BLaER1 treated with 17β-estradiol and CSF1 and Interleukin-3, amounts not matched to agents 10 nM and 100 nM (cell line): ENCODE measurements around the gene CD200R1L.

Experiments used
- H3K27ac ChIP-seq, 11 experiments: shearing (Covaris generic); formaldehyde crosslinking; 2 replicates each; pipeline ENCODE4 v1.8.1; 2022
- H3K27me3 ChIP-seq, 11 experiments: shearing (Covaris generic); formaldehyde crosslinking; 2 replicates each; pipeline ENCODE4 v1.8.1; 2022
- H3K36me3 ChIP-seq, 11 experiments: shearing (Covaris generic); formaldehyde crosslinking; 2 replicates each; pipeline ENCODE4 v1.8.1; 2022
- H3K4me1 ChIP-seq, 10 experiments: shearing (Covaris generic); formaldehyde crosslinking; 2 replicates each; pipeline ENCODE4 v1.8.1; 2022
- H3K4me2 ChIP-seq, 11 experiments: shearing (Covaris generic); formaldehyde crosslinking; 2 replicates each; pipeline ENCODE4 v1.8.1; 2022
- H3K4me3 ChIP-seq, 10 experiments: shearing (Covaris generic); formaldehyde crosslinking; 2 replicates each; pipeline ENCODE4 v1.8.1; 2022
- H3K9ac ChIP-seq, 11 experiments: shearing (Covaris generic); formaldehyde crosslinking; 2 replicates each; pipeline ENCODE4 v1.8.1; 2022
- H3K9me3 ChIP-seq, 11 experiments: shearing (Covaris generic); formaldehyde crosslinking; replicated peaks in 1 of 11; 2 replicates each; pipeline ENCODE4 v1.8.1; 2022
- H4K20me1 ChIP-seq, 11 experiments: shearing (Covaris generic); formaldehyde crosslinking; 2 replicates each; pipeline ENCODE4 v1.8.1; 2022
- Cebpa-rat ChIP-seq, 11 experiments: shearing (Covaris generic); IDR thresholded peaks; 2 replicates each; pipeline ENCODE4 v1.8.1; 2022

The CD200R1L gene

GRCh38 chr3:112778353-112778948 lies 68.2 kb downstream of the CD200R1L start:
- Histone ChIP-seq H3K4me1 (peaks cover 0 to 86% (median 6%) of the 10 kb centered on the region in 10 experiments; a peak in 10 of 20 replicates), H3K9ac (no peak overlapping the region), H3K9me3 (no peaks in the 10 kb centered on the region), H3K27ac (no peak overlapping the region), H4K20me1 (no peaks in the 10 kb centered on the region), H3K27me3 (no peaks in the 10 kb centered on the region), H3K4me3 (no peak overlapping the region), H3K36me3 (no peaks in the 10 kb centered on the region), H3K4me2 (peak overlapping the region in 5 of 11 experiments; percentile 12 to 79 (median 65); a peak in 8 of 22 replicates)
- no peak for TF ChIP-seq Cebpa-rat (IDR thresholded peaks at IDR 0.05)

GRCh38 chr3:112777811-112778210 lies 68.9 kb downstream of the CD200R1L start:
- Histone ChIP-seq H3K9me3 (no peaks in the 10 kb centered on the region), H3K4me2 (peak overlapping the region in 5 of 11 experiments; percentile 12 to 79 (median 65); a peak in 10 of 22 replicates), H3K9ac (no peak overlapping the region), H3K36me3 (no peaks in the 10 kb centered on the region), H3K4me3 (no peak overlapping the region), H3K27ac (no peak overlapping the region), H3K4me1 (peaks cover 0 to 82% (median 6%) of the 10 kb centered on the region in 10 experiments; a peak in 10 of 20 replicates), H3K27me3 (no peaks in the 10 kb centered on the region), H4K20me1 (no peaks in the 10 kb centered on the region)
- TF ChIP-seq Cebpa-rat (IDR thresholded peaks at IDR 0.05) = no peak

GRCh38 chr3:112776836-112777235 lies 69.8 kb downstream of the CD200R1L start:
- Histone ChIP-seq H3K4me1 (peaks cover 0 to 73% (median 6%) of the 10 kb centered on the region in 10 experiments; a peak in 10 of 20 replicates), H3K27ac (no peak overlapping the region), H4K20me1 (no peaks in the 10 kb centered on the region), H3K36me3 (no peaks in the 10 kb centered on the region), H3K4me2 (peak overlapping the region in 2 of 11 experiments; percentile 75 to 79; a peak in 1 of 22 replicates), H3K4me3 (no peak overlapping the region), H3K9ac (no peak overlapping the region), H3K9me3 (no peaks in the 10 kb centered on the region), H3K27me3 (no peaks in the 10 kb centered on the region)
- TF ChIP-seq Cebpa-rat (IDR thresholded peaks at IDR 0.05) = no peak

GRCh38 chr3:112776000-112776399 lies 70.7 kb downstream of the CD200R1L start:
- no peak overlapping the region for H3K4me3 ChIP-seq
- no peak overlapping the region for H3K27ac ChIP-seq
- peaks cover 0 to 68% (median 6%) of the 10 kb centered on the region in 10 experiments; a peak in 10 of 20 replicates for H3K4me1 ChIP-seq
- H3K4me2 ChIP-seq = peak overlapping the region in 3 of 11 experiments; percentile 11 to 43 (median 26); a peak in 3 of 22 replicates
- H3K36me3 ChIP-seq = no peaks in the 10 kb centered on the region
- H3K9ac ChIP-seq = no peak overlapping the region
- H3K27me3 ChIP-seq = no peaks in the 10 kb centered on the region
- H3K9me3 ChIP-seq = no peaks in the 10 kb centered on the region
- H4K20me1 ChIP-seq = no peaks in the 10 kb centered on the region
- no peak for TF ChIP-seq Cebpa-rat (IDR thresholded peaks at IDR 0.05)

- peaks cover 0 to 2% (median 0%) of the 10 kb centered on the region in 11 experiments; a peak in 2 of 22 replicates for H3K9me3 ChIP-seq
- no peak for TF ChIP-seq Cebpa-rat (IDR thresholded peaks at IDR 0.05)
- no peak overlapping the region for H3K27ac ChIP-seq
- no peaks in the 10 kb centered on the region for H4K20me1 ChIP-seq
- peaks cover 0 to 67% (median 6%) of the 10 kb centered on the region in 10 experiments; a peak in 10 of 20 replicates for H3K4me1 ChIP-seq
- no peak overlapping the region for H3K4me3 ChIP-seq
- H3K9ac ChIP-seq = no peak overlapping the region
- H3K27me3 ChIP-seq = no peaks in the 10 kb centered on the region
- no peaks in the 10 kb centered on the region for H3K36me3 ChIP-seq
- peak overlapping the region in 2 of 11 experiments; percentile 19 to 43; a peak in 3 of 22 replicates for H3K4me2 ChIP-seq
Observed at GRCh38 chr3:112775011-112775742, 71.5 kb downstream of the CD200R1L start.

- no peak overlapping the region for H3K4me3 ChIP-seq
- no peak for TF ChIP-seq Cebpa-rat (IDR thresholded peaks at IDR 0.05)
- no peaks in the 10 kb centered on the region for H4K20me1 ChIP-seq
- H3K9me3 ChIP-seq = peaks cover 0 to 5% (median 0%) of the 10 kb centered on the region in 11 experiments; a peak in 2 of 22 replicates
- H3K4me1 ChIP-seq = peaks cover 0 to 67% (median 6%) of the 10 kb centered on the region in 10 experiments; a peak in 10 of 20 replicates
- no peak overlapping the region for H3K27ac ChIP-seq
- H3K36me3 ChIP-seq = no peaks in the 10 kb centered on the region
- peak overlapping the region in 3 of 11 experiments; percentile 5 to 19 (median 11); a peak in 3 of 22 replicates for H3K4me2 ChIP-seq
- no peak overlapping the region for H3K9ac ChIP-seq
- H3K27me3 ChIP-seq = no peaks in the 10 kb centered on the region
Observed at GRCh38 chr3:112774293-112774926, 72.3 kb downstream of the CD200R1L start.

GRCh38 chr3:112773864-112774263 lies 72.8 kb downstream of the CD200R1L start:
- no peak for TF ChIP-seq Cebpa-rat (IDR thresholded peaks at IDR 0.05)

GRCh38 chr3:112770951-112771350 lies 75.7 kb downstream of the CD200R1L start:
- TF ChIP-seq Cebpa-rat (IDR thresholded peaks at IDR 0.05) = no peak
- H3K27ac ChIP-seq = no peak overlapping the region
- H3K27me3 ChIP-seq = no peaks in the 10 kb centered on the region

More at GRCh38 chr3:112773864-112774263, 72.8 kb downstream of the CD200R1L start:
- H3K4me2 ChIP-seq = peak overlapping the region in 3 of 11 experiments; percentile 5 to 19 (median 11); a peak in 2 of 22 replicates
- H3K27me3 ChIP-seq = no peaks in the 10 kb centered on the region
- no peaks in the 10 kb centered on the region for H3K36me3 ChIP-seq
- no peak overlapping the region for H3K9ac ChIP-seq
- H3K27ac ChIP-seq = no peak overlapping the region
- H4K20me1 ChIP-seq = no peaks in the 10 kb centered on the region
- H3K4me3 ChIP-seq = no peak overlapping the region
- H3K4me1 ChIP-seq = peaks cover 0 to 68% (median 6%) of the 10 kb centered on the region in 10 experiments; a peak in 10 of 20 replicates
- peaks cover 0 to 5% (median 0%) of the 10 kb centered on the region in 11 experiments; a peak in 2 of 22 replicates for H3K9me3 ChIP-seq

More at GRCh38 chr3:112770951-112771350, 75.7 kb downstream of the CD200R1L start:
- Histone ChIP-seq H4K20me1 (no peaks in the 10 kb centered on the region), H3K9me3 (peaks cover 0 to 5% (median 0%) of the 10 kb centered on the region in 11 experiments; a peak in 2 of 22 replicates), H3K36me3 (no peaks in the 10 kb centered on the region), H3K4me2 (peak overlapping the region in 1 of 11 experiments; percentile 24; a peak in 1 of 22 replicates), H3K4me1 (peaks cover 0 to 57% (median 0%) of the 10 kb centered on the region in 10 experiments; a peak in 7 of 20 replicates), H3K4me3 (no peak overlapping the region), H3K9ac (no peak overlapping the region)
